Gastroesophageal sphincter (tissue), 3 donors: ENCODE data around the gene MYO9A.

Source experiments
- EP300 ChIP-seq: sonication (generic); formaldehyde crosslinking; IDR thresholded peaks from one replicate; pipeline ENCODE4 v1.6.1; 2017; ENCODE audit warnings: antibody characterized with exemption, mild to moderate bottlenecking
- TF ChIP-seq, protein P1 (sequence below), 4 experiments: fragments of 200-600 bp in 2 of 4; fragments of 450-650 bp in 2 of 4; sonication (generic) in 1 of 4; IDR thresholded peaks; one replicate each; pipeline ENCODE4 v1.5.1; 2017 to 2019; ENCODE audit warnings: antibody characterized with exemption in 4 of 4, mild to moderate bottlenecking in 2 of 4, moderate library complexity in 2 of 4

DNA sequence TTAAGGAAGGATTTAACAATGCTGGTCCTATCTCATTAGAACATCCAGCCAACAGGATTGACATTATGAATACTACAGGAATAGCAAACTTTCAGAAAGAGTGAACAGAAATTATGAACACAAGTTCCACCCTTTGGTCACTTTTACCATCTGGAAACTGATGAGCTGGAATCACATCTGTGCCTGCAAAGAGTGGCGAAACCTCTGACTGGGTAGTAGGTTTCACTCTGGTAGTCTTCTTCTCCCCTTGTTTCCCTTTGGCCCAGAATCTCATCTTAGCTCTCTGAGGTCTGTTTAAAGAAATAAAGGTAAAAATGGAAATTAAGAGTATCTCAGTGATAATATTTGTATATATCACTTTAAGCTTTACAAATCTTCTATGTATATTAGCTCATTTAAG is 234.5 kb downstream of the MYO9A start:
- TF ChIP-seq, protein P1, sequence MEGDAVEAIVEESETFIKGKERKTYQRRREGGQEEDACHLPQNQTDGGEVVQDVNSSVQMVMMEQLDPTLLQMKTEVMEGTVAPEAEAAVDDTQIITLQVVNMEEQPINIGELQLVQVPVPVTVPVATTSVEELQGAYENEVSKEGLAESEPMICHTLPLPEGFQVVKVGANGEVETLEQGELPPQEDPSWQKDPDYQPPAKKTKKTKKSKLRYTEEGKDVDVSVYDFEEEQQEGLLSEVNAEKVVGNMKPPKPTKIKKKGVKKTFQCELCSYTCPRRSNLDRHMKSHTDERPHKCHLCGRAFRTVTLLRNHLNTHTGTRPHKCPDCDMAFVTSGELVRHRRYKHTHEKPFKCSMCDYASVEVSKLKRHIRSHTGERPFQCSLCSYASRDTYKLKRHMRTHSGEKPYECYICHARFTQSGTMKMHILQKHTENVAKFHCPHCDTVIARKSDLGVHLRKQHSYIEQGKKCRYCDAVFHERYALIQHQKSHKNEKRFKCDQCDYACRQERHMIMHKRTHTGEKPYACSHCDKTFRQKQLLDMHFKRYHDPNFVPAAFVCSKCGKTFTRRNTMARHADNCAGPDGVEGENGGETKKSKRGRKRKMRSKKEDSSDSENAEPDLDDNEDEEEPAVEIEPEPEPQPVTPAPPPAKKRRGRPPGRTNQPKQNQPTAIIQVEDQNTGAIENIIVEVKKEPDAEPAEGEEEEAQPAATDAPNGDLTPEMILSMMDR (IDR thresholded peaks at IDR 0.05): no peak
- no peak for TF ChIP-seq EP300
